Measurements from ENCODE around the gene NEK3. TPM values are rescaled to one million over a fixed set of nuclear protein-coding genes. Genes with fewer than 3 reads are reported as not detected.

The NEK3 gene
- total RNA-seq, 2 donors from 2014 or later: 10.4 to 16.4 TPM

GRCh38 chr13:52128714-52129700 is 30.4 kb downstream of the NEK3 start, which contains the start of gene NEK5:
TSS of gene NEK5 (minus strand) at chr13:52129073. CDS start at chr13:52127482, 1,591 bp downstream.
- H3K27ac ChIP-seq: peak within 1 kb of the TSS; percentile 7 to 34
- no peaks in the 10 kb centered on the region for H3K9me3 ChIP-seq
- H3K36me3 ChIP-seq: peaks cover 3% of the 10 kb centered on the region
- H3K27me3 ChIP-seq (replicated peaks; ENCODE audit: insufficient read depth): no peaks in the 10 kb centered on the region
- H3K4me3 ChIP-seq: peak within 1 kb of the TSS; percentile 75
- peaks cover 0 to 12% of the 10 kb centered on the region in 2 donors for H3K4me1 ChIP-seq (ENCODE audit: control insufficient read depth in 1 of 2, low read depth in 2 of 2)
- ATAC-seq (ENCODE audit: insufficient number of reproducible peaks, low FRiP score, low read depth) (peak; percentile 36), DNase-seq (ENCODE audit: low spot score) (no peak)
- TF ChIP-seq CTCF (IDR thresholded peaks at IDR 0.05): peak; percentile 65

GRCh38 chr13:52127783-52128702 is 31.4 kb downstream of the NEK3 start:
- peak; percentile 74 for TF ChIP-seq CTCF (IDR thresholded peaks at IDR 0.05)
- no peak for DNase-seq (ENCODE audit: low spot score)
- Histone ChIP-seq H3K4me3 (peak overlapping the region; percentile 75), H3K4me1 (ENCODE audit: control insufficient read depth in 1 of 2, low read depth in 2 of 2) (peaks cover 0 to 12% of the 10 kb centered on the region in 2 donors), H3K27ac (peak overlapping the region; percentile 7 to 34), H3K36me3 (peaks cover 2% of the 10 kb centered on the region), H3K27me3 (replicated peaks; ENCODE audit: insufficient read depth) (no peaks in the 10 kb centered on the region), H3K9me3 (no peaks in the 10 kb centered on the region)
- ATAC-seq (ENCODE audit: insufficient number of reproducible peaks, low FRiP score, low read depth): peak; percentile 70

GRCh38 chr13:52127378-52127777 is 32.0 kb downstream of the NEK3 start:
- peaks cover 0 to 12% of the 10 kb centered on the region in 2 donors for H3K4me1 ChIP-seq (ENCODE audit: control insufficient read depth in 1 of 2, low read depth in 2 of 2)
- ATAC-seq (ENCODE audit: insufficient number of reproducible peaks, low FRiP score, low read depth): peak; percentile 25
- H3K4me3 ChIP-seq: peak overlapping the region; percentile 75
- TF ChIP-seq CTCF (IDR thresholded peaks at IDR 0.05): no peak
- DNase-seq (ENCODE audit: low spot score): no peak
- no peaks in the 10 kb centered on the region for H3K36me3 ChIP-seq
- no peaks in the 10 kb centered on the region for H3K9me3 ChIP-seq
- H3K27me3 ChIP-seq (replicated peaks; ENCODE audit: insufficient read depth): no peaks in the 10 kb centered on the region
- peak overlapping the region; percentile 7 for H3K27ac ChIP-seq

DNA sequence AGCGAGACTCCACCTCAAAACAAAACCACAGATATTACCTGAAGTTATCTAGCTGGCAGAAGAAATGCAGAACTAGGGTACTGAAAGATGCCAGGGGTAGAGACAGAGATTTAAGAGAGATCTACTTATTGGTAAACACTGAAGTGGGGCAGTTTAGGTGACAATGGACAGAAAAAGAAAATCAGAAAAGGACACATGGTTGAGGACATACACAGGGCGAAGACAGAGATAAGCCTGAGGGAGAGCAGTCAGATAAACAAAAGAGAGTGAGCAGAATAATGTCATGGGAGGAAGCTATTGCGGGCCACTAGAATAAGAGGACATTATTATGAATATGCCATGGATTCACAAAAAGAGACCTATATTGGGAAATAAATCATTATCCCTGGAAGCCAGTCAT is 33.9 kb downstream of the NEK3 start:
- H3K4me3 ChIP-seq: no peak overlapping the region
- peaks cover 0 to 12% of the 10 kb centered on the region in 2 donors for H3K4me1 ChIP-seq (ENCODE audit: control insufficient read depth in 1 of 2, low read depth in 2 of 2)
- no peaks in the 10 kb centered on the region for H3K27me3 ChIP-seq (replicated peaks; ENCODE audit: insufficient read depth)
- no peak for DNase-seq (ENCODE audit: low spot score)
- TF ChIP-seq CTCF (IDR thresholded peaks at IDR 0.05): no peak
- no peaks in the 10 kb centered on the region for H3K36me3 ChIP-seq
- ATAC-seq (ENCODE audit: insufficient number of reproducible peaks, low FRiP score, low read depth): no peak
- no peaks in the 10 kb centered on the region for H3K9me3 ChIP-seq
- no peak overlapping the region for H3K27ac ChIP-seq

Data from thoracic aorta (tissue), 2 donors.